ENCODE measurements around the gene UBE2D1.
A peak's percentile ranks its signal among the peaks of the same experiment; 100 is the strongest.
"Not testable (repeated sequence)": the region's sequence is repeated elsewhere in the genome, so short reads cannot be mapped to it uniquely, and the experiment has no call there.

Gene UBE2D1

DNA sequence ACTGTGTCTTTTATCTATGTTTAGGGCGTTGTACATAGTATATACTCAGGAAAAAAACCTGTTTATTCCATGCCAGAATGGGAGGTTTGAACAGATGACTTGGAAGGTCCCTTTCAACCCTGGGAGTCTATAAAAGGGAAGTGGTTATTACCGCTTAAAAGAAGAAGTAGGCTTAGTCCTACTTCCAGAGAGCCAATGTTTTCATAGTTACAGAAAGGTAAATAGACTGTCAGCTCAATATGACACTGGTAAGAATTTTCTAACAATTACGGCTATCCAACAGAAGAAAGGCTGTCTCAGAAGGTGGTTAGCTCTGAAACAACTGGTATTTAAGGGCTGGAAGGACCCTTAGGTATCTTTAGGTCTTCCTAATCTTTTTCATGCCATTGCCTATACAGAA is 49.3 kb downstream of the UBE2D1 start:
- DNase-seq (ENCODE audit: low spot score), result peak; percentile 77

DNA sequence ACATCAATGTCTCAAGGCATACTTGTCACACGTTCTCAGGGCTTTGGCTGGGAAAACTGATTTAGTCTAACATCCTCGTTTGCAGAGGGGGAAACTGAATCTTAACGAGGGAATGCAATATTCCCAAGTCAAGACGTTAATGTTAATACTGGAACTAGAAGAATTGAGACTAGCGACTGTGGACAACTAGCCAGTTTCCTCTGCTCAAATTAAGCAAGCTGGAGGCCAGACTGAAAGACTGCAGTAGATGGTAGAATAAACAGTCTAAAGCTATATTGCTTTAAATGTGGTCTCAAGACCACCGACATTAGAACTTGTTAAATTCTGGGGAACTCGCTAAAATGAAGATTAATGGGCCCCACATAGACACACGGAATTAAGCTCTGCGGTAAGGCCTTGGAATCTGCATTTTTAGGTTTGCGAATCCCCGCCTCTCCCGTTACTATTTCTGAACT is 49.8 kb downstream of the UBE2D1 start:
- no peak for DNase-seq (ENCODE audit: low spot score)

DNA sequence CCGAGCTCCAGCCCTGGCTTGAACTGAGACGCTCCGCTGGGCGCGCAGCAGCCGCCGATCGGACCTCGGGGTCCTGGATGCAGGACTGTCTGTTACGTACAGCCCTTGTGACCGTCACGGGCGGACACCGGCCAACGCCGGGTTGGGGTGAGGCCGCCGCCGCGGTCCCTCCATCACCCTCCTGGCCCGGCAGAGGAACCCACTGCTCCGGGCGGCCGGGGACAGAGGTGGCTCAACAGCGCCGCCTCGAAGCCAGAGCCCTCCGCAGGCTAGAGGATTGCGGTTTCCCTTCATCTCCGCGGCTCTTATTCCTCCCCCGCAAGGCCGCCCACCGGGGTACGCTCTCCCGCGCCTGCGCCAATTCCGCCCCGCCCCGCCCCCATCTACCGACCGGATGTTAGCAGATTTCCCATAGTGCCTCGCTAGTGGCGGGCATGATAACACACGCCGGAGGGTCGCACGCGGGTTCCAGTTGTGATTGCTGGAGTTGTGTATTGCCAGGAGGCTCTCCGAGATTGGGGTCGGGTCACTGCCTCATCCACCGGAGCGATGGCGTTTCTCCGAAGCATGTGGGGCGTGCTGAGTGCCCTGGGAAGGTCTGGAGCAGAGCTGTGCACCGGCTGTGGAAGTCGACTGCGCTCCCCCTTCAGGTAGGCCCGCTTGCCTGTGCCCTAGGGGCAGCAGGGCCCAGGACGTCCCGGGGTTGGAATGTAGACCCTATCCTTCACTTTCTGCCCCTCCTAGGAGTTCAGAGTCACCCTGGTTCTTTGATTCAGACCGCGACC is 50.4 kb downstream of the UBE2D1 start, which contains the start of gene TFAM:
Gene TFAM, plus strand, starts transcription at position 412 of the 785 bp plus-strand sequence. Its CDS starts 138 bp downstream, at position 550.
- DNase-seq (ENCODE audit: low spot score), result peak; percentile 94

DNA sequence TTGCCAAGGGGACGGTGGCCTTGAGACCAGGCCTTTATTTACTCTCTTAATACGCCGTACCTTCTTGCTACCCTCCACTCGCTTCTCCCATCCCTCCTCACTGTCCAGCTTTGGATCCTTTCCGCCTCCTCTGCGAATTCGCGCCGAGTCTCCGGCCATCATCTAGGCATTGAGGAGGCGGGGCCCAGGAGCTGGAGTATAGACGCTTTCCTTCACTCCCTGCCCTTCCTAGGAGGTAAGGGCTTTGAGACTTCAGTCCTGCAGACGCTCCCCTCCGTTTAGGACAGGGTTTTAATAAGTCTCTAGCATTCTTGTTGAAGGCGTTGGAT is 50.9 kb downstream of the UBE2D1 start:
- peak; percentile 36 for DNase-seq (ENCODE audit: low spot score)

DNA sequence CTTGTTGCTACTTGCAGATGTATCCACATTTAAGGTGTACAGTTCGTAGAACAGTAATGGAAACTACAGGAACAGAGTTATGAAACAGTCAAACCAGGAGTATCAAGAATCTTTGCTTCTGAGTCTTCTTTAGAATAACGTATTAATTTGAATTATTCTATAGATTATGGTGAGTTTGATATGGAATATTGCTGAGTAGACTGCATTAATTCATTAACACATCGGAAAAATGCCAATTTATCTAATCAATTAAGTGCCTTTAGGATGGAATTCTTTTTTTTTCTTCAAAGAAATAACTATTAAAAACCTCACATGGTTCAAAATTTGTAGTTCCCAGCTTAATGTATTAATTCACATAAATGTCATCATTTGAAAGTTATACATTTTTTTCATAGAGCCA is 54.2 kb downstream of the UBE2D1 start:
- DNase-seq (ENCODE audit: low spot score), result no peak

DNA sequence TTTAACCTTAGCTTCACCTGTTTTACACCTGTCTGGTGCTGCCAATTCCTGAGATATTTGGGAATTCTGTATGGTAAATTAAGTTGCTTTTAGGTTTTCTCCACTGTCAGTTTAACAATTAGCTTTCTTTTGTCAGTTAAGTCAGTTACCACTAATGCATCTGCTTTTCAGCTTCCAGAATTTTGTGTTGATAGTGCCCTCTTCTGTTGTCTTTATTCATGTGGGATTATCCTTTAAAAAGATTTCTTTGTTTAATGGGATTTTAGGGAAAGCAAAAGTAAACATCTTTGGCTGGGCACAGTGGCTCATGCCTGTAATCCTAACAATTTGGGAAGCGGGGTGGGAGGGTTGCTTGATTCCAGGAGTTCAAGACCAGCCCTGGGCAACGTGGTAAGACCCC is 58.5 kb downstream of the UBE2D1 start:
- no peak for DNase-seq (ENCODE audit: low spot score)

DNA sequence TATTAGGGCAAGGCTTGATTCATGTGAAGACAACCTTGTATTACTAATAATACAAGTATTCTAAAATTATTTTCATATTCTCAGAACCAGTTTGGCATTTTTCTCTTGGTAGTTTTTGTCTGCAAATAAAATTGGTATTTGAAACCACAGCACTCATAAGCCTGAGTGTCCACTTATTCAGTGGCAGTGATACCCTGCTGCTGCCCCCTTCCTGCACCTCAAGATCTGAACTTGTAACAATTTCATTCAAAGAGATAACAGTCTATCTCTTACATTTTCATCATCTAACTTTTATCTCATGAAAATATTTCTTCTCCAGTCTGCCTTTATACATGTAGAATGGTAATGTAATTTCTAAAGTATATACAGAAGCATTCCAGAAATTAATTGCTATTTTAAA is 59.7 kb downstream of the UBE2D1 start:
- DNase-seq (ENCODE audit: low spot score), result no peak

DNA sequence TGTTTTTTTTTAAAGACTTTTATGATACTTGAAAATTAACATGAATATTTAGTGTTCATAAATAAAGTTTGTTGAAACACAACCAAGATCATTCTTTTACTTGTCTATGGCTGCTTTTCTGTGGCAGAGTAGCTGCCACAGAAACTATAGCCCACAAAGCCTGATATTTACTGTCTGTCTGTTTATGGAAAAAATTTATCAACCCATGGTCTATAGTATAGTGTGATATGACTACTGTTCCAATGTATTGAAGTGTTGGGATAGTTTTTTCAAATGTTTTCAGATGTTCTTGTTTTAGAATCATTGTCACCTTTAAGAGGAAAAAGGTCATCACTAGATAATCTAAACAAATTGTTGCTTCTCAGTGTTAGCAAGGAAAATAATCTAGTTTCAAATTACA is 61.3 kb downstream of the UBE2D1 start:
- no peak for DNase-seq (ENCODE audit: low spot score)

DNA sequence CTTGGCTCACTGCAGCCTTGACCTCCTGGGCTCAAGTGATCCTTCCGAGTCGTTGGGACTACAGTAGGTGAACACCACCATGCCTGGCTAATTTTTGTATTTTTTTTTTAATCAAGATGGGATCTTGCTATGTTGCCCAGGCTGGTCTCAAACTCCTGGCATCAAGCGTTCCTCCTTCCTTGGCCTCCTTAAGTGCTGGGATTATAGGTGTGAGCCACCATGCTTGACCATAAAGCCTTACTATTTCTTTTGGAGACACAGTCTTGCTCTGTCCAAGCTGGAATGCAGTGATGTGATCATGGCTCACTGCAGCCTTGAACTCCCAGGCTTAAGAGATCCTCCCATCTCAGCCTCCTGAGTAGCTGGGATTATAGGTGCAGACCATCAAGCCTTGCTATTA is 63.0 kb downstream of the UBE2D1 start:
- DNase-seq (ENCODE audit: low spot score), result no peak

DNA sequence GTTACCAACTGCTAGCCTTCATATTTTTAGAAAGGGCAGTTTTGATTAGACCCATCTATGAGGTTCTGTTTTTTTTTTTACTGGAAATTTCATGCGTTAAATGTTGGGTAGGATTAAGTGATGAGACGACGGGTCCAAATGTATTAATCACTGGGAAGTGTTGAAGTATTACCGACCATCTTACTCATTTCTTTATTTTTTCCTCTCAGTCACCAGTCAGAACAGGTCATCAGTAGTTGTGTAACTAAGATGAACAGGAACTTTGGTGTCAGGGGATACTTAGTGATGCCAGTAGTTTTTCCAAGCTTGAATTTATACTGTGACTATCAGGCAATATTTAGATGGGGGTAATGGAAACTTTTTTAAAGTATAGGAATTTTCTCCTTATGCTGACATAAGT is 64.6 kb downstream of the UBE2D1 start:
- no peak for DNase-seq (ENCODE audit: low spot score)

DNA sequence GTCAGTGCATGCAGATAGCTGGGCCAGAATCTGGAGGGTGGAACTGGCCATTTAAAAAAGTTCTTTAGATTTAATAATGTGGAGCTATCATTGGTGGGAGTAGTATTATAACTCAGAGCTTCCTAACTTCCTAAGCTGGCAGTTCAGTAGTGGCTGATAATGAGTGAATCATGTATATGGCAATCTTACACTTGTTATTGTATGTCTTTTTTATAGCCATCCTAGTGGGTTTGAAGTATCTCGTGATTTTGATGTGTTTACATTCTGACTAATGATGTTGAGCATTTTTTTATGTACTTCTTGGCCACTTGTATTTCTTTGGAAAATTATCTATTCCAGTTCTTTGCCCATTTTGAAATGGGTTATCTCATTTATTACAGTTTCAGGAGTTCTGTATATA is 65.8 kb downstream of the UBE2D1 start:
- DNase-seq (ENCODE audit: low spot score), result no peak

DNA sequence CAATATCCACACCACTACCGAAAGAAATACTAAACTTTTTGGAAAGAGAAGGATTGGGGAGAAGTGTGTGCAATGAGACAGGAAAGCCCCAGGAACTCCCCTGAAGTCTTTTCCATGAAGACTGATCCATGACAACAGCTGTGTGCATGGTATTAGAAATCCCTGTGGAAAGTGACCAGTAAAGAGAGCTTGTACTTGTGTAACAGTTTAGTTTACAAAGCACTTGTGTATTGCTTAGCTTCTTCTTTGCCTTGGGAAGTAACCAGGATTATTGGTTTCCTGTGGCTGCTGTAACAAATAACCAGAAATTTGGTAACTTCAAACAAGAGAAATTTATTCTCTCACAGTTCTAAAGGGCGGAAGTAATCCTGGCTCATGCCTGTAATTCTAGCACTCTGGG is 69.2 kb downstream of the UBE2D1 start:
- no peak for DNase-seq (ENCODE audit: low spot score)

DNA sequence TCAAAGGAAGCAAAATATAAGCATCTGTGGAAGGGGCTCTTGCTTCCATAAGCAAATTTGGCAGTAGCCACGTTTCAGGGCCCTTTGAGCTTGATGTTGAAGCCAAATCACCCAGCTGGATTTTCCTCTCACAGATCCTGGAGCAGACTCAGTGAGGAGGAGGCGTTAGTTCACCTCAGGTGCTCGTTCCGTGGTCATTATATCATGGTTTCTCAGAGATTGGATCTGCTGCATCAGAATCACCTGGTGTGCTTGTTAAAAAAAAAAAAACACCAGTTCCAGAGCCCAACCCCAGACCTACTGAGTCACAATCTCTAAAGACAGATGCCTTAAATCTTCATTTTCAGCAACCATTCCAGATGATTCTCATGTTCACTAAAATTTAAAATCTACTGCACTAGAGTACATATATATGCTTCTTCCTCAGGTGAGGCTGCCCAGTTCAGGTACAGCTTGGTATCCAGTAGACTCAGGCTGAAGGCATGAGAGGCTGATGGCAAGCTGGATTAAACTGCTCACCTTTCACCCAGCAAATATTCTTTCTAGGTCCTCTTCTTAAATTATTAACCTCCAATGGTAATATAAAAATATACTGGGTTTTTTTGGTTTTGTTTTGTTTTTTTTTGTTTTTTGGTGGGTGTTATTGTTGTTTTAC is 75.3 kb downstream of the UBE2D1 start:
- no peak for DNase-seq (ENCODE audit: low spot score)

DNA sequence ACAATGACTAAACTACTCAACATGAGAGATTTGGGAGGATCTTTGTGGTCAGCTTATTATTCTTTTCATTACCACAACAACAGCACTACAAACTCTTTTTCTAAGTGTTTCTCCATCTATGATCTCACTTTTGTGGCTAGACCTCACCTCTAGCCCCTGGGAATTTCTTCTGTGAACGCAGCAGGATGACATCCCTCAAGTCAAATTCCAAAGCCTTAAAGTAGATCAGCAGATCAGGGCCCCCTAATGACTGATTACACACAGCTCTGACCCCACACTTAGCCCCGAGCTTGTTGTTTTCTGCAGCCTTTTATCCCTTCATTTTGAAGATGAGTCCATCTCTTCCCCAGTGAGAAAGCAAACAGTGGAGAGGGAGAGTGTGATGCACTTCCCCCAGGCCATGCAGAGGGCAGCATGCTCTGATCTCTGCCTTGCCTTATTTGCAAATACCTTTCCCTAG is 77.7 kb downstream of the UBE2D1 start:
- no peak for DNase-seq (ENCODE audit: low spot score)

DNA sequence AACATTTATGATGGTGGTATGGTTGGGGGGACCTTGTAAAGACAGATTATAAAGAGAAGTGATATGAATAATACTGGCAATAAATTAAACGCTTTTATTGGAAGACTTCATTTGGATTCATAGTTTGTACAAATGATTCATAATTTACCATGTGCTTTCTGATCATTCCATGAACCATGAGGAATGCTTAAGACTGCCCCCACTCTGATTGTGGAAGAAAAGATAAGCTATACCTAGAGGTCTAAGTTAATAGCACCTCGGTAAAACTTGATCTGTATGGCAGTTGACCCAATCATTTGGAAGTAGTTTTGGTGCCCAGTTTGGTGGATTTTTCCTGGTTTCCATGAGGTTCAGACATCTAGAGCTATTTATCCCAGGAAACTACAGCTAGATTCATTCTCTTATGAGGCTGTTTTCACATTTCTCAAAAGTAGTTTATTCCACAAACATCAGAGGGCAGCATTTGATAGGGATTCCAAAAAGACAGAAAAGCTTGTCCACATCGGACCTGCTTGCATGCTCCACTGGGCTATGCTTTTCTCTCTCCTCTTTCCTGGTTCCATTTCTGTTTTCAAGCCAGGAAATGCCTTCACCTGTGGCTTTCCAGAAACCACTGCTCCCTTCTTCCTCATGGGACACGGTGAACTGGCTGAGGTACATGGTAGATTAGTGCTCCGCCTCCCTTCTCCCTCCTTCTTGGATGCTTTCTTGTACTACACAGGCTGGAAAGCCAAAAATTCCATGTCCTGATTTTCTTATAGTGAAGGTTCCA is 79.7 kb downstream of the UBE2D1 start:
- peak; percentile 9 for DNase-seq (ENCODE audit: low spot score)

DNA sequence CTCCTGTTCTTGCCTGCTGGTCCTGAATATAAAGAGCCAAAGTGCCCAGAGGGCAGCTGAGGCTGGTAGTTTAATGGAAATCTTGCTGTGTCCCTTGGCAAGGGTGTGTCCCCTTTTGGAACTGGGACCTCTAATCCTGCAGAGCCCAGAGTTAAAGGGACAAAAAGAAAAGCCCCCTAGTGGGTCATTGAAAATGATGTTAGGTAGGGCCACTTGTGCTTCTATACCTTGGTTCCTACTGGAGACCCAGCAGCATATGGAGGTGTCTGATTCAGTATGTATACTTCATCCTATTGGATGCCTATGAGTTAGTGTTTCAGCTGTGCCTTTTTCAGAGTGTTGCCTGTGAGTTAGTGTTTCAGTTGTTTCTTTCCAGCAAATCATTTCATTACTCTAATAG is 81.0 kb downstream of the UBE2D1 start:
- no peak for DNase-seq (ENCODE audit: low spot score)

DNA sequence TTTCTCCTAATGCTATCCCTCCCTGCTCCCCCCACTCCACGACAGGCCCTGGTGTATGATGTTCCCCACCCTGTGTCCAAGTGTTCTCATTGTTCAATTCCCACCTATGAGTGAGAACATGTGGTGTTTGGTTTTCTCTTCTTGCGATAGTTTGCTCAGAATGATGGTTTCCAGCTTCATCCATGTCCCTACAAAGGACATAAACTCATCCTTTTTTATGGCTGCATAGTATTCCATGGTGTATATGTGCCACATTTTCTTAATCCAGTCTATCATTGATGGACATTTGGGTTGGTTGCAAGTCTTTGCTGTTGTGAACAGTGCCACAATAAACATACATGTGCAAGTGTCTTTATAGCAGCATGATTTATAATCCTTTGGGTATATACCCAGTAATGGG is 83.1 kb downstream of the UBE2D1 start:
- DNase-seq (ENCODE audit: low spot score), result not testable (repeated sequence)
